CD8-positive, alpha-beta memory T cell (primary cell): ENCODE measurements around the gene TRPV3. TPM values are rescaled to one million over a fixed set of nuclear protein-coding genes. Genes with fewer than 3 reads are reported as not detected.

Experiments
- CTCF ChIA-PET: fragments of 350-600 bp; sonication (Branson Sonifier 250); formaldehyde crosslinking; loops from one replicate; lab custom pipeline; 2021; ENCODE audit warnings: antibody characterized with exemption; lab: Charles Lee
- POLR2A ChIA-PET: fragments of 350-600 bp; sonication (Branson Sonifier 250); formaldehyde crosslinking; loops from one replicate; lab custom pipeline; 2021; ENCODE audit warnings: antibody characterized with exemption; lab: Charles Lee
- DNase-seq, 5 donors: peaks; one replicate each; pipeline versions ENCODE4 v3.0.0 to v3.0.0-alpha.2; 2020 to 2022; ENCODE audit warnings: mixed read lengths in 1 of 5
- H3K27ac ChIP-seq: one replicate; pipeline ENCODE4 v1.7.0; 2013; ENCODE audit warnings: low read depth, mild to moderate bottlenecking, low read length, moderate library complexity
- H3K27me3 ChIP-seq: 2 replicates; pipeline ENCODE4 v1.7.0; 2013; ENCODE audit warnings: low read length, mild to moderate bottlenecking; ENCODE audit not compliant: insufficient read depth, poor library complexity, severe bottlenecking
- H3K36me3 ChIP-seq: 2 replicates; pipeline ENCODE4 v1.7.0; 2013; ENCODE audit warnings: mild to moderate bottlenecking, low read length, moderate library complexity; ENCODE audit not compliant: insufficient read depth
- H3K4me1 ChIP-seq: 2 replicates; pipeline ENCODE4 v1.7.0; 2013; ENCODE audit warnings: mild to moderate bottlenecking, low read length, moderate library complexity; ENCODE audit not compliant: insufficient read depth
- H3K4me3 ChIP-seq: 2 replicates; pipeline ENCODE4 v1.7.0; 2013; ENCODE audit warnings: mild to moderate bottlenecking, low read length
- H3K9me3 ChIP-seq: 2 replicates; pipeline ENCODE4 v1.7.0; 2013; ENCODE audit warnings: mild to moderate bottlenecking, low read length
- H3K27ac Mint-ChIP-seq, 8 donors: one replicate each; pipeline ENCODE4 v1.8.0; 2020 to 2021; ENCODE audit warnings: mixed read lengths in 8 of 8, mild to moderate bottlenecking in 6 of 8, inconsistent platforms in 3 of 8, moderate library complexity in 3 of 8
- H3K27me3 Mint-ChIP-seq, 2 donors: one replicate each; pipeline ENCODE4 v1.8.0; 2020 to 2021; ENCODE audit warnings: mixed read lengths in 2 of 2, mild to moderate bottlenecking in 1 of 2, moderate library complexity in 1 of 2
- H3K36me3 Mint-ChIP-seq, 3 donors: one replicate each; pipeline ENCODE4 v1.8.0; 2020 to 2021; ENCODE audit warnings: mixed read lengths in 3 of 3, inconsistent platforms in 1 of 3, mild to moderate bottlenecking in 1 of 3
- H3K4me1 Mint-ChIP-seq, 3 donors: one replicate each; pipeline ENCODE4 v1.8.0; 2020 to 2021; ENCODE audit warnings: mixed read lengths in 3 of 3, inconsistent platforms in 1 of 3, mild to moderate bottlenecking in 1 of 3
- H3K4me3 Mint-ChIP-seq, 7 donors: one replicate each; pipeline ENCODE4 v1.8.0; 2020 to 2021; ENCODE audit warnings: mixed read lengths in 7 of 7, mild to moderate bottlenecking in 6 of 7, moderate library complexity in 4 of 7, inconsistent platforms in 2 of 7
- H3K9me3 Mint-ChIP-seq, 5 donors: one replicate each; pipeline ENCODE4 v1.8.0; 2020 to 2022; ENCODE audit warnings: mixed read lengths in 5 of 5, mild to moderate bottlenecking in 3 of 5, moderate library complexity in 2 of 5, inconsistent platforms in 1 of 5
- polyA plus RNA-seq: library from polyadenylated mRNA; unstranded; fragments of 300-500 nt; fragmentation: Illumina TruSeq; gene quantifications from one replicate; pipeline ENCODE4 v1.2.3, GENCODE V29; 2021
- total RNA-seq, 2 experiments: library from RNA; stranded (reverse); gene quantifications; one replicate each; pipeline ENCODE4 v1.2.3, GENCODE V29; 2021

Gene TRPV3
- total and polyA plus RNA-seq, 3 experiments from 2014 or later: 0.21 to 0.79 (median 0.49) TPM

- H3K36me3 ChIP-seq: no peaks in the 10 kb centered on the region
- no peaks in the 10 kb centered on the region for H3K9me3 ChIP-seq
- no peak overlapping the region for H3K4me3 ChIP-seq
- no peak overlapping the region for H3K27ac ChIP-seq
- no peaks in the 10 kb centered on the region for H3K27me3 ChIP-seq
- H3K27ac Mint-ChIP-seq: no peak overlapping the region
- no peak for DNase-seq
- H3K9me3 Mint-ChIP-seq: no peaks in the 10 kb centered on the region
- CTCF ChIA-PET: interaction anchor here (1.2 kb wide), 1 partner anchor 14 kb away, joined by 3 read pairs; no protein-coding TSS in a partner anchor
- no peaks in the 10 kb centered on the region for H3K4me1 ChIP-seq
- POLR2A ChIA-PET: no interaction called here
- H3K4me1 Mint-ChIP-seq: no peaks in the 10 kb centered on the region
- no peak overlapping the region for H3K4me3 Mint-ChIP-seq
- no peaks in the 10 kb centered on the region for H3K36me3 Mint-ChIP-seq
- peaks cover 3 to 11% of the 10 kb centered on the region in 2 donors for H3K27me3 Mint-ChIP-seq
Observed at GRCh38 chr17:3549610-3550162, 7.9 kb downstream of the TRPV3 start.

DNA sequence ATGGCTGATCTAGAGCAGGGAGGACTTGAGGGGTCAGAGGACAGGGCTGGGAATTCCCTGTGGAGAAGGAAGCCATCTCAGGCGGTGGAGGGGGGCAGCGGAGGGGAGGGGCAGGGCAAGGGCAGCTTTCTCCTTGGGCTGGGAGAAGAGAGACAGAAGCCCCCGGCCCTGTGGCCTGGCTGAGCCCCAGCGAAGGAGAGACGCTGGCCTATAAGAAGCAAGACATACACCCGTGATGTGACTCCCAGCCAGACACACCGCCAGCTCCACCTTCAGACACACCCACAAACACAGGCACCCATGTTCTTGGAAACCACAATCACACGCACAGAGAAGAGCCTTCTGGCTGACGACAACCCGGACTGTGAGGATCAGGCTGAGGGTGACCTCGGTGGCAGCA lies 10.0 kb downstream of the TRPV3 start:
- no peaks in the 10 kb centered on the region for H3K27me3 ChIP-seq
- no peaks in the 10 kb centered on the region for H3K4me1 Mint-ChIP-seq
- no peaks in the 10 kb centered on the region for H3K4me1 ChIP-seq
- H3K36me3 ChIP-seq: no peaks in the 10 kb centered on the region
- H3K9me3 Mint-ChIP-seq: no peaks in the 10 kb centered on the region
- H3K27ac Mint-ChIP-seq: no peak overlapping the region
- ChIA-PET POLR2A (no interaction called here), CTCF (no interaction called here)
- no peak for DNase-seq
- no peak overlapping the region for H3K27ac ChIP-seq
- H3K27me3 Mint-ChIP-seq: peaks cover 4 to 6% of the 10 kb centered on the region in 2 donors
- H3K4me3 Mint-ChIP-seq: no peak overlapping the region
- H3K4me3 ChIP-seq: no peak overlapping the region
- H3K9me3 ChIP-seq: no peaks in the 10 kb centered on the region
- H3K36me3 Mint-ChIP-seq: no peaks in the 10 kb centered on the region

GRCh38 chr17:3546997-3547396 lies 10.6 kb downstream of the TRPV3 start:
- no peaks in the 10 kb centered on the region for H3K4me1 ChIP-seq
- H3K27me3 ChIP-seq: no peaks in the 10 kb centered on the region
- H3K36me3 Mint-ChIP-seq: no peaks in the 10 kb centered on the region
- no peaks in the 10 kb centered on the region for H3K9me3 Mint-ChIP-seq
- H3K4me3 ChIP-seq: no peak overlapping the region
- H3K27ac Mint-ChIP-seq: no peak overlapping the region
- H3K4me1 Mint-ChIP-seq: no peaks in the 10 kb centered on the region
- peaks cover 4 to 13% of the 10 kb centered on the region in 2 donors for H3K27me3 Mint-ChIP-seq
- no peak overlapping the region for H3K4me3 Mint-ChIP-seq
- ChIA-PET CTCF (no interaction called here), POLR2A (no interaction called here)
- DNase-seq: peak in 1 of 5 donors; percentile 4
- H3K9me3 ChIP-seq: no peaks in the 10 kb centered on the region
- no peaks in the 10 kb centered on the region for H3K36me3 ChIP-seq
- H3K27ac ChIP-seq: no peak overlapping the region

DNA sequence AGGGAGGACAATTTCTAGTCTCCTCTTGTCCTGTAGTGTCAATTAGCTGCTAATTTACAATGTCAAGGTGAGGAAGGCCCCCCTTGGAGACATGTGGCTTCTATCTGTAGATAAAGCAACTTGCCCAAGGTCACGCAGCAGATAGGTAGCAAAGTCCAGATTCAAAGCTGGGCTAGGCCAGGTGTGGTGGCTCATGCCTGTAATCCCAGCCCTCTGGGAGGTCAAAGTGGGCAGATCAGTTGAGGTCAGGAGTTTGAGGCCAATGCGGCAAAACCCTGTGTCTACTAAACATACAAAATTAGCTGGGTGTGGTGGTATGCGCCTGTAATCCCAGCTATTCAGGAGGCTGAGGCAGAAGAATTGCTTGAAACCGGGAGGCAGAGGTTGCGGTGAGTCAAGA lies 11.1 kb downstream of the TRPV3 start:
- Mint-ChIP-seq H3K9me3 (no peaks in the 10 kb centered on the region), H3K27ac (no peak overlapping the region), H3K27me3 (peaks cover 4 to 13% of the 10 kb centered on the region in 2 donors), H3K4me1 (no peaks in the 10 kb centered on the region), H3K4me3 (no peak overlapping the region), H3K36me3 (no peaks in the 10 kb centered on the region)
- Histone ChIP-seq H3K4me3 (no peak overlapping the region), H3K27ac (no peak overlapping the region), H3K4me1 (no peaks in the 10 kb centered on the region), H3K36me3 (no peaks in the 10 kb centered on the region), H3K27me3 (no peaks in the 10 kb centered on the region), H3K9me3 (no peaks in the 10 kb centered on the region)
- POLR2A ChIA-PET: no interaction called here
- no peak for DNase-seq
- CTCF ChIA-PET: no interaction called here

DNA sequence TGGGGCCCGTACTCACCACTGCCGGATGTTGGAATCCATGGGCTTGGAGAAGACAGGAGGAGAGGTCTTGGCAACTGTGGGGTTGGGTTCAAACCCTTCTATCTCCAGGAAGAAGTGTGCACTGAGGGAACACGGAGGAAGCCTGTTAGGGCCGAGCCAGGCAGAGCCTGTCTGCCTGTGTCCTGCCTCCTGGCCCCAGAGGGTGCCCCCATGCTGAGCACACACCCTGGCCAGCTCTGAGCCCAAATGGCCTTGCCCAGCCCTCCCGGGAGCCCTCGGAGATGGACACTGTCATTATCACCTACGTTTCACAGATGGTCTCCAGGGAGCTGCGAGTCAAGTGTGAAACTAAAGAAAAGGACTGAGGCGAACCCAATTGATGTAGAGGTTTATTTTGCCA lies 12.5 kb downstream of the TRPV3 start:
- CTCF ChIA-PET: no interaction called here
- H3K36me3 Mint-ChIP-seq: no peaks in the 10 kb centered on the region
- H3K27ac ChIP-seq: no peak overlapping the region
- peaks cover 10 to 13% of the 10 kb centered on the region in 2 donors for H3K27me3 Mint-ChIP-seq
- no peak overlapping the region for H3K4me3 ChIP-seq
- POLR2A ChIA-PET: no interaction called here
- no peaks in the 10 kb centered on the region for H3K27me3 ChIP-seq
- peak in 1 of 5 donors; percentile 35 for DNase-seq
- H3K4me1 Mint-ChIP-seq: peaks cover 0 to under 1% (median 0%) of the 10 kb centered on the region in 3 donors
- H3K4me1 ChIP-seq: no peaks in the 10 kb centered on the region
- H3K4me3 Mint-ChIP-seq: no peak overlapping the region
- no peaks in the 10 kb centered on the region for H3K9me3 ChIP-seq
- no peaks in the 10 kb centered on the region for H3K36me3 ChIP-seq
- no peaks in the 10 kb centered on the region for H3K9me3 Mint-ChIP-seq
- no peak overlapping the region for H3K27ac Mint-ChIP-seq

- CTCF ChIA-PET: no interaction called here
- DNase-seq: no peak
- no peaks in the 10 kb centered on the region for H3K9me3 Mint-ChIP-seq
Observed at GRCh38 chr17:3544365-3544764, 13.2 kb downstream of the TRPV3 start.

DNA sequence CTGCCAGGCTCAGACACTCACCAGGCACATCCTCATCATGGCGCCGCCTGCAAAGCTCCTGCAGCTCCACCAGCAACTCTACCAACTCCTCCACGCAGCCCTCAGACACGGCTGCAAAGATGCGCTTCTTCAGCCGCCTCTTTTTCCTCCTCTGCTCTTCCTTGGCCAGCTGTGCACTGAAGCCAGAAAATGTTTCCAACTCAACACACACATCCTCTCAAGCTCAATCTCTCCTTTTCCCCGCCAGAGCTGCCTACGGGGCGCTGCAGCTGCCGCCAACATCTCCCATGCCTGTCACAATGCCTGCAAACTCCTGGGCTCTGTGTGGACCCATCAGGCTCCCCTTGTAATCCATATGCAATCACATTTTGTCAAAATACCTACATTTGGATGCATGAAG lies 14.2 kb downstream of the TRPV3 start:
- no peaks in the 10 kb centered on the region for H3K4me1 ChIP-seq
- H3K4me3 Mint-ChIP-seq: no peak overlapping the region
- peaks cover 10 to 13% of the 10 kb centered on the region in 2 donors for H3K27me3 Mint-ChIP-seq
- POLR2A ChIA-PET: no interaction called here
- H3K4me3 ChIP-seq: no peak overlapping the region
- no peaks in the 10 kb centered on the region for H3K9me3 ChIP-seq
- CTCF ChIA-PET: no interaction called here
- no peaks in the 10 kb centered on the region for H3K36me3 ChIP-seq
- peaks cover 0 to 3% (median 0%) of the 10 kb centered on the region in 3 donors for H3K4me1 Mint-ChIP-seq
- no peaks in the 10 kb centered on the region for H3K27me3 ChIP-seq
- H3K27ac Mint-ChIP-seq: no peak overlapping the region
- no peaks in the 10 kb centered on the region for H3K9me3 Mint-ChIP-seq
- H3K27ac ChIP-seq: no peak overlapping the region
- no peaks in the 10 kb centered on the region for H3K36me3 Mint-ChIP-seq
- DNase-seq: peak in 1 of 5 donors; percentile 9

More at GRCh38 chr17:3544365-3544764, 13.2 kb downstream of the TRPV3 start:
- Histone ChIP-seq H3K36me3 (no peaks in the 10 kb centered on the region), H3K9me3 (no peaks in the 10 kb centered on the region), H3K4me1 (no peaks in the 10 kb centered on the region), H3K27me3 (no peaks in the 10 kb centered on the region), H3K27ac (no peak overlapping the region), H3K4me3 (no peak overlapping the region)
- POLR2A ChIA-PET: no interaction called here
- peaks cover 0 to 3% (median 0%) of the 10 kb centered on the region in 3 donors for H3K4me1 Mint-ChIP-seq
- H3K27me3 Mint-ChIP-seq: peaks cover 10 to 13% of the 10 kb centered on the region in 2 donors
- H3K27ac Mint-ChIP-seq: no peak overlapping the region
- no peaks in the 10 kb centered on the region for H3K36me3 Mint-ChIP-seq
- no peak overlapping the region for H3K4me3 Mint-ChIP-seq

DNA sequence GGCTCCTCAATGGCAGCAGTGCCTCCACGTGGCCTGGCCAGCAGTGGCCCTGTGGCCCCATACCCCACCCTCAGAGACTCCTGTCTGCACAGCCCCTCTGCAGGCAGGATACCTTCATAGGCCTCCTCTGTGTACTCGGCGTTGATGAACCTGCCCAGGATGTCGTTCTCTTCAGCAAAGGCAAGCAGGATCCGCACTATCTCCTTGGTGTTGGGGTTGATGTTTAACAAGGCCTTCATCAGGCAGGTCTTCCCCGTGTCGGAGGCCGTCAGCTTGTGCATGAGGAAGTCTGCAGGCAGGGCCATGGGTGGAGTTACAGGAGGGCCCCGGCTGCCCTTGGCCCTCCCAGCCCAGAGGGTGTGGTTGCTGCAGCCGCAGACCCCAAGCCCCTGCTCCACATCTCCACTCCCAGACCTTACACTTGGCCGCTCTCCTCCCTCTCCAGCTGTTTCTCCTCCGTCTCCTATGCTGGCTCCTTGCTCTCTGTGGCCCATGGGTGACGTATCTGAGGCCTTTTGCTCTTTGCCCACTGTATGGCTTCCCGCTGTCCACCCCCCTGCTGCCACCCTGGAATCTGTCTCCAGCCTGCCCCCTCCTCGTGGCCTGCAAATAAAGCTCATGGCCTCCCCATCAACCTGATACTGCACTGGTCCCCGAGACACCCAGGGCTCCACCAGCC lies 15.1 kb downstream of the TRPV3 start:
- Mint-ChIP-seq H3K27ac (no peak overlapping the region), H3K36me3 (no peaks in the 10 kb centered on the region), H3K4me3 (no peak overlapping the region), H3K9me3 (no peaks in the 10 kb centered on the region), H3K4me1 (peaks cover 0 to 3% (median 0%) of the 10 kb centered on the region in 3 donors), H3K27me3 (peaks cover 10 to 13% of the 10 kb centered on the region in 2 donors)
- Histone ChIP-seq H3K27me3 (no peaks in the 10 kb centered on the region), H3K4me3 (no peak overlapping the region), H3K27ac (no peak overlapping the region), H3K4me1 (no peaks in the 10 kb centered on the region), H3K36me3 (no peaks in the 10 kb centered on the region), H3K9me3 (no peaks in the 10 kb centered on the region)
- DNase-seq: peak in 1 of 5 donors; percentile 21
- ChIA-PET POLR2A (no interaction called here), CTCF (no interaction called here)
